ENCODE results near the gene VAMP7. TPM values are rescaled to one million over a fixed set of nuclear protein-coding genes. Genes with fewer than 3 reads are reported as not detected.

The VAMP7 gene
- total and polyA plus RNA-seq, 10 of the 15 experiments (the other 5 are each of a cell fraction or from before 2014, with no cell fraction given), result 15.1 to 52.4 (median 35.8) TPM

DNA sequence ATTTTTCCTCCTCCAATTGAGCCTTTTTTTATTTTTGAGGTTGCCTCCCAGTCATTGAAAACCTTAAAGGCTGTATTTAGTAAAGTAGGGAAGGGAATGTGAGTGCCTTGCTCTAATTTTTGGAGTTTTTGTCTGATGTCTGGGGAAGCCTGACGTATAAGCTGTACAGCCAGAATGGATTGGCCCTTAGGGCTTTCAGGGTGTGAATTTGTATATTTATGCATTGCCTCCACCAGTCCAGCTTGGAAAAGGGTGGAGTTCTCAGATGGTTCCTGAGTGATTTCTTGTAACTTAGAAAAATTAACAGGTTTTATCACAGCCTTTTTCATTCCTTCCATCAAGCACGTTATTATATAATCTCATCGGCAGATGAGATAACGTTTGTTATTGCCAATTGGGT lies 107.7 kb downstream of the VAMP7 start (continued):
- TF ChIP-seq TCF12 (IDR thresholded peaks at IDR 0.05; ENCODE audit: low read depth, low read length) (no peak), BCL3 (IDR thresholded peaks at IDR 0.05; ENCODE audit: borderline replicate concordance, insufficient read depth, low read depth, low read length, poor library complexity, severe bottlenecking) (no peak), E2F8 (IDR thresholded peaks at IDR 0.05; ENCODE audit: low read depth, partially characterized antibody) (no peak)
- TF ChIP-seq, protein P1, sequence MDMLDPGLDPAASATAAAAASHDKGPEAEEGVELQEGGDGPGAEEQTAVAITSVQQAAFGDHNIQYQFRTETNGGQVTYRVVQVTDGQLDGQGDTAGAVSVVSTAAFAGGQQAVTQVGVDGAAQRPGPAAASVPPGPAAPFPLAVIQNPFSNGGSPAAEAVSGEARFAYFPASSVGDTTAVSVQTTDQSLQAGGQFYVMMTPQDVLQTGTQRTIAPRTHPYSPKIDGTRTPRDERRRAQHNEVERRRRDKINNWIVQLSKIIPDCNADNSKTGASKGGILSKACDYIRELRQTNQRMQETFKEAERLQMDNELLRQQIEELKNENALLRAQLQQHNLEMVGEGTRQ (IDR thresholded peaks at IDR 0.05; ENCODE audit: borderline replicate concordance, low read depth, low read length), result no peak

Small RNA genes within 50 kb of the gene (small RNA-seq; reads per million reads assigned to genes)
- not detected for gene DPH3P2

Other genes starting within 250 kb of the VAMP7 start
- gene IL9R, start 116.4 kb downstream of the VAMP7 start, total RNA-seq (2014; rRNA removed), result 2.8 and 4.7 TPM in 2 replicates
- 2.0 and 2.5 TPM in 2 replicates for gene IL9R, start 116.4 kb downstream of the VAMP7 start, total RNA-seq (2014; rRNA removed; fragmentation: Illumina TruSeq; extraction: Trizol)
- 4.1 and 4.3 TPM in 2 replicates for gene IL9R, start 116.4 kb downstream of the VAMP7 start, total RNA-seq (2021)
- gene IL9R, start 116.4 kb downstream of the VAMP7 start, polyA plus RNA-seq (2011; rRNA removed), result 0.97 and 1.6 TPM in 2 replicates
- 0.76 and 2.0 TPM in 2 replicates for gene IL9R, start 116.4 kb downstream of the VAMP7 start, polyA plus RNA-seq (2014; fragmentation: Illumina TruSeq; extraction: Trizol)
- under 1 TPM; 0.47 to 0.79 TPM for gene IL9R, start 116.4 kb downstream of the VAMP7 start, polyA plus RNA-seq (2014; fragmentation: Nextera tagmentation; extraction: Ambion mirVana)
- 4.3 TPM in 2 replicates for gene IL9R, start 116.4 kb downstream of the VAMP7 start, polyA plus RNA-seq (2014; rRNA removed)
- 1 to 10 TPM; 4.7 to 5.9 TPM for gene IL9R, start 116.4 kb downstream of the VAMP7 start, polyA plus RNA-seq (2016; fragmentation: Nextera tagmentation; extraction: Ambion mirVana)

Measured in GM12878 (cell line).